ENCODE data around the gene ACBD7. TPM values are rescaled to one million over a fixed set of nuclear protein-coding genes. Genes with fewer than 3 reads are reported as not detected.

ACBD7 gene
- total and polyA plus RNA-seq, 2 donors: 0.15 to 5.2 TPM

DNA sequence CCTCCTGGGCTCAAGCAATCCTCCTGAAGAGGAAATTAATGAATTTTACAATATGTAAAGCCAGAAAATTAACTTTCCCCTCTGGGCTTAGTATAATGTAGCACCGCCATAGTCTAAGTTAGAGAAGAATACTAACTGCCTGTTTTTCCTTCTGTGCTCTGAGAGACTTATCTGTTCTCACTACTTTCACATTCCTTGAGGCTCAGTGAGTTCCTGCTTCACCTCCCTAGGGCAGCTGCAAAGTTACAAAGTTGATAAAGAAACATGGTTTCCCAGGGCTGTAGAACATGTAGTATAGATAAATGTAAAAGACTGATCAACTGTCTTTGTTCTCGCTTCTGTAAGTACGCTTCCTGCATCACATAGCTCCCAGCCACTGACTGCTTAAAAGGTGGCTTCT, 60.8 kb downstream of the ACBD7 start:
- no peak for DNase-seq (ENCODE audit: extremely low spot score)
- no peak overlapping the region for H3K4me3 ChIP-seq (ENCODE audit: low read depth, low read length)
- no peaks in the 10 kb centered on the region for H3K4me1 ChIP-seq (ENCODE audit: insufficient read depth)
- 29% methylated on average over 3 of the region's 3 CpGs for WGBS
- H3K27ac ChIP-seq (ENCODE audit: low read depth): no peak overlapping the region
- no peaks in the 10 kb centered on the region for H3K36me3 ChIP-seq (ENCODE audit: insufficient read depth)

Other genes with a start within 250 kb of the ACBD7 start
- 24.0 TPM for gene SUV39H2, start 209.9 kb downstream of the ACBD7 start, total RNA-seq
- gene SUV39H2, start 209.9 kb downstream of the ACBD7 start, polyA plus RNA-seq: 5.1 TPM
- 19.5 TPM for gene DCLRE1C, start 134.7 kb downstream of the ACBD7 start, total RNA-seq
- gene DCLRE1C, start 134.7 kb downstream of the ACBD7 start, polyA plus RNA-seq: 7.1 TPM
- not detected for gene MEIG1, start 129.4 kb downstream of the ACBD7 start, total RNA-seq
- 0.22 TPM for gene MEIG1, start 129.4 kb downstream of the ACBD7 start, polyA plus RNA-seq
- not detected for gene OLAH, start 44.8 kb downstream of the ACBD7 start, total RNA-seq
- gene OLAH, start 44.8 kb downstream of the ACBD7 start, polyA plus RNA-seq: 0.47 TPM
- gene RPP38, start 8.6 kb upstream of the ACBD7 start, total RNA-seq: 7.5 TPM
- gene RPP38, start 8.6 kb upstream of the ACBD7 start, polyA plus RNA-seq: 19.8 TPM
- gene NMT2, start 79.9 kb upstream of the ACBD7 start, total RNA-seq: 41.2 TPM
- gene NMT2, start 79.9 kb upstream of the ACBD7 start, polyA plus RNA-seq: 14.5 TPM